Bladder microvascular endothelial cell (primary cell): Measurements from ENCODE around the gene KLC4. TPM values are rescaled to one million over a fixed set of nuclear protein-coding genes. Genes with fewer than 3 reads are reported as not detected.

Experiments used
- total RNA-seq: library from RNA; depleted of rRNA; stranded (reverse); fragments of >200 nt; gene quantifications from 2 replicates; pipeline ENCODE4 v1.2.3, GENCODE V29; 2014

KLC4 gene
- total RNA-seq = 14.2 and 20.8 TPM in 2 replicates

DNA sequence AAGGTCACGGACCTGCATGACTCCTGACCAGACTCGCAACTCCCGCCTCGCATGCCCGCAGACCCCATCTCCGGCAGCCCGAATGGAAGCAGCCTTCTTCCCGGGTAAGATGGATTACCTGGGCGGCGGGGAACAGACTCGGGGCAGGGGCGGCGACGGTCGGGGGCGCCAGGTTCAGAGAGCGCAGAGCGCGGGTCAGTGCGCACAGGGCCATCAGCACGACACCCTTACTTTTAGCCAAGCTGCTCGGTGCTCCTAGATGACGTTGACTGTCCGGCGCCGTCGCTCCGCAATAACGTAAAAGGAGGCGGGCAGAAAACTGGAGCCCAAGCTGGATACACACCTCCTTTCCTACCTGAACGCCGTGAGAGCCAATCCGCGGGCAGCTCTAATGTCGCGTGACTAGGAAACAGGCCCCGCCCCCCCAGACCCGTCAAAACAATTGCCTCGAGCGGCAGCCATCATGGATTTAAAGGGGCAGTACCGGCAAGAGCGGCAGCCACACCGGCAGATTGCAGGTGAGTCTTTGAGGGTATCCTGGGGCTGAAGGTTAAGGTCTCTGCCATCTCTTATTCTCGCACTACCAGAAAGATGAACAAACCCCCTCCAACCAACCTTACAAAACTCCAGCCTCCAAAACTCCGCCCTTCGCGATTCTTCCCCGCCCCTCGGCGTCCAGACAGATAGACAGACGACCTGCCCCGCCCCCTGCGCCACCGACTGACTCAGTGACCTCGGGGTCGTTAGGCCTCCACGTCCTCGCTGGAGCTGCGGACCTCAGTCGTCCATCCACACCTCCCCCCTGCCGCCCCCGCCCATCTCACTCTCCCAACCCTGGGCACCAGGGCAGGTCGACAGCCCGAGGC, at the start of gene KLC4, which contains the start of gene MRPL2:
KLC4 (plus strand) TSS at position 464 of the 866 bp plus-strand sequence. CDS start 1,705 bp downstream, outside the sequence.
MRPL2 (minus strand) TSS at position 267 of the 866 bp plus-strand sequence; CDS start at position 214, 53 bp downstream.

GRCh38 chr6:43013843-43014433, 45.5 kb upstream of the KLC4 start, which contains the start of the genes KLHDC3 and MEA1:
KLHDC3 (plus strand) TSS chr6:43014249; CDS start chr6:43017193, 2,944 bp downstream.
MEA1 (minus strand) TSS chr6:43013946; CDS start chr6:43013813, 133 bp downstream.

DNA sequence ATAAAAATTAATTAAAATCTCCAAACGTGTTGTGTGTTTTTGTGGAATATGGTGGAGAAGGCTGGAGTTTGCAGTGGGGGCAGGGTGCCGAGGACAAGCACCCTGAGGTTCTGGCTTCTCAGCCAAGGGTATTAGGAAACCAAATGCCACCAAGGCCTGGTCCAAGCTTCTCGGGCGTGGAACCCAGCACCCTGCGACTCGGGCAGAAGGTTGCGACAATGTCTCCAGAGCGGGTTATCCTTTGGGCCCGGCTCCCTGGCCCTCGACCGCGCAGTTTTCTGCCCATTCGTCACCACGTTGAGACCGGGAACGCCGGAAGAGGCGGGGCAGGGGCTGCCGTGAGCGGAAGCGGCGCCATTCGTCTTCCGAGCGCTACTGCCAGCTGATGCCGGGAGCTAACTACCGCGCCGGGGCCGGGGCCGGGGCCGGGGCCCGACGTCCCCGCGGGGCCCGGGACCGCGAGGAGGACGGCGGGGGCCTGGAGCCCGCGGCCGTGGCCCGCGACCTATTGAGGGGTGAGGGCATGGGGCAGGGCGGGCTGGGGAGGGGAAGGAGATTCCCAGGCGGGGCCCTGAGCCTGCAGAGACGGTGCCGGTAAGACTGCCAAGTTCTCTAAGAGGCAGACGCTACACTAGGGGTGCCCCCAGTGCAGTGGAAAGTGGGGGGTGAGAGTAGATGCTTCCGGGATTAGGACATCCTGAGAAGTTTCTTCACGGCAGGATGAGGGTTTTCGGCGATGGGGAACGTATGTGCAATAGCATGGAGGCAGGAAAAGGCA, 38.0 kb upstream of the KLC4 start, which contains the start of gene RRP36:
RRP36 (plus strand) TSS at position 354 of the 778 bp plus-strand sequence; CDS start at position 386, 32 bp downstream.

GRCh38 chr6:43053545-43054205, 5.8 kb upstream of the KLC4 start, which contains the start of gene CUL7:
CUL7 (minus strand) TSS chr6:43053851; CDS start chr6:43052788, 1,063 bp downstream.

DNA sequence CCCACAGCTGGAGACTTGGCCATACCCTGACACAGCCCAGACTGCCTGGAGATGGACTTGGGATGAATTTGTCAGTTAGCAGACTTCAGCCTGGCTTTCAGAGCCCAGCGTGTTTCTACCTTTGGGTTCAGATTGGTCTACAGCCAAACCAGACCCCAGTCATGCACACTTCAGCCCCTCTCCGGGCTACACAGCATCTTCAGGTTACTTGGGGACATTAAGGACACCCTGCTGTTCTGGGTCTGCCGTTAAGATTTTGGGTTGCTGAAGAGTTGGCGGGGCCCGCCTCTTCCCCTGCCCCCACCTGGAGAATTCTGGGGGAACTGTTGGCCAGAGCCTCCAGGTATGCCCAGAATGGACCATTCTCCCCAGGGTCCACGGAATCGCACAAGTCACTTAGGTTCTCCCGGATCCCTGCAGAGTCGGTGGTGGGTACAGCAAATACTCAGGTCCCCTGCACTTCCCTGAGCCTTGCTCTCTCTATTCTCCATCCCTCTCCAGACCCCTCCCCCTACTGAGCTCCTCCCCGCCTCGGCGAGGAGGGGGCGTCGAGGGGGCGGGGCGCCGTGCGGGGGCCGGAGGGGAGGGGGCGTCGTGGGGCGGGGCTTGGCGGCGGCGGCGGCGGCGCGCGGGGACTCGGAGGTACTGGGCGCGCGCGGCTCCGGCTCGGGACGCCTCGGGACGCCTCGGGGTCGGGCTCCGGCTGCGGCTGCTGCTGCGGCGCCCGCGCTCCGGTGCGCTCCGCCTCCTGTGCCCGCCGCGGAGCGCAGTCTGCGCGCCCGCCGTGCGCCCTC, 16.4 kb downstream of the KLC4 start, which contains the start of gene PTK7:
PTK7 (plus strand) TSS at position 645 of the 794 bp plus-strand sequence. CDS start 175 bp downstream, outside the sequence.

Other genes starting within 250 kb of the KLC4 start
- gene RPL7L1, start 180.0 kb upstream of the KLC4 start, total RNA-seq = 74.3 and 105 TPM in 2 replicates
- not detected in 2 replicates for gene PTCRA, start 143.6 kb upstream of the KLC4 start, total RNA-seq
- 26.6 and 41.3 TPM in 2 replicates for gene CNPY3, start 130.2 kb upstream of the KLC4 start, total RNA-seq
- gene GNMT, start 98.9 kb upstream of the KLC4 start, total RNA-seq = under 0.01 TPM in 1 of 2 replicates, not detected in the other
- 18.1 and 25.6 TPM in 2 replicates for gene PEX6, start 80.5 kb upstream of the KLC4 start, total RNA-seq
- gene PPP2R5D, start 75.1 kb upstream of the KLC4 start, total RNA-seq = 29.1 and 32.3 TPM in 2 replicates
- 38.9 and 39.6 TPM in 2 replicates for gene MEA1, start 45.7 kb upstream of the KLC4 start, total RNA-seq
- 98.5 and 107 TPM in 2 replicates for gene KLHDC3, start 45.4 kb upstream of the KLC4 start, total RNA-seq
- 59.3 and 85.0 TPM in 2 replicates for gene RRP36, start 38.0 kb upstream of the KLC4 start, total RNA-seq
- 20.9 and 41.9 TPM in 2 replicates for gene CUL7, start 5.8 kb upstream of the KLC4 start, total RNA-seq
- gene MRPL2, start 197 bp upstream of the KLC4 start, total RNA-seq = 12.0 and 17.6 TPM in 2 replicates
- 2.8 and 30.5 TPM in 2 replicates for gene PTK7, start 16.7 kb downstream of the KLC4 start, total RNA-seq
- gene SRF, start 111.6 kb downstream of the KLC4 start, total RNA-seq = 10.2 and 16.6 TPM in 2 replicates
- gene CUL9, start 122.6 kb downstream of the KLC4 start, total RNA-seq = 20.1 and 40.0 TPM in 2 replicates
- 25.9 and 36.3 TPM in 2 replicates for gene DNPH1, start 169.8 kb downstream of the KLC4 start, total RNA-seq
- under 0.01 and 0.06 TPM in 2 replicates for gene TTBK1, start 183.8 kb downstream of the KLC4 start, total RNA-seq
- not detected in 2 replicates for gene SLC22A7, start 238.6 kb downstream of the KLC4 start, total RNA-seq
- 0.19 TPM in 1 of 2 replicates, not detected in the other for gene CRIP3, start 249.2 kb downstream of the KLC4 start, total RNA-seq